Duodenal mucosa (tissue), 2 donors: ENCODE measurements around the gene SLC38A1.
"Not testable (repeated sequence)": the region's sequence is repeated elsewhere in the genome, so short reads cannot be mapped to it uniquely, and the experiment has no call there.

Experiments
- H3K27ac ChIP-seq: one replicate; pipeline ENCODE4 v1.7.0; 2013; ENCODE audit warnings: low read depth, low read length
- H3K27me3 ChIP-seq, 2 donors: one replicate each; pipeline ENCODE4 v1.7.0; 2013; ENCODE audit warnings: low read length in 2 of 2, control low read depth in 1 of 2; ENCODE audit not compliant: insufficient read depth in 2 of 2, control insufficient read depth in 1 of 2
- H3K36me3 ChIP-seq, 2 donors: one replicate each; pipeline ENCODE4 v1.7.0; 2013; ENCODE audit warnings: low read length in 2 of 2, control low read depth in 1 of 2; ENCODE audit not compliant: insufficient read depth in 2 of 2, control insufficient read depth in 1 of 2
- H3K4me1 ChIP-seq, 2 donors: one replicate each; pipeline ENCODE4 v1.7.0; 2013; ENCODE audit warnings: low read length in 2 of 2, control low read depth in 1 of 2; ENCODE audit not compliant: insufficient read depth in 2 of 2, control insufficient read depth in 1 of 2
- H3K4me3 ChIP-seq, 2 donors: one replicate each; pipeline ENCODE4 v1.7.0; 2013; ENCODE audit warnings: low read length in 2 of 2, low read depth in 1 of 2
- H3K9ac ChIP-seq, 2 donors: one replicate each; pipeline ENCODE4 v1.7.0; 2013; ENCODE audit warnings: low read length in 2 of 2, low read depth in 1 of 2
- H3K9me3 ChIP-seq, 2 donors: one replicate each; pipeline ENCODE4 v1.7.0; 2013; ENCODE audit warnings: low read length in 2 of 2, control low read depth in 1 of 2; ENCODE audit not compliant: control insufficient read depth in 1 of 2

SLC38A1 gene

DNA sequence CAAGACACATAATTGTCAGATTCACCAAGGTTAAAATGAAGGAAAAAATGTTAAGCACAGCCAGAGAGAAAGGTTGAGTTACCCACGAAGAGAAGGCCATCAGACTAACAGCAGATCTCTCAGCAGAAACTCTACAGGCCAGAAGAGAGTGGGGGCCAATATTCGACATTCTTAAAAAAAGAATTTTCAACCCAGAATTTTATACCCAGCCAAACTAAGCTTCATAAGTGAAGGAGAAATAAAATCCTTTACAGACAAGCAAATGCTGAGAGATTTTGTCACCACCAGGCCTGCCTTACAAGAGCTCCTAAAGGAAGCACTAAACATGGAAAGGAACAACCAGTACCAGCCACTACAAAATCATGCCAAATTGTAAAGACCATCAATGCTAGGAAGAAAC is 16.3 kb upstream of the SLC38A1 start:
- H3K4me3 ChIP-seq, H3K36me3 ChIP-seq, H3K27ac ChIP-seq, H3K27me3 ChIP-seq, H3K9ac ChIP-seq, H3K4me1 ChIP-seq: not testable (repeated sequence)
- peaks cover 10 to 25% of the 10 kb centered on the region in 2 donors for H3K9me3 ChIP-seq

DNA sequence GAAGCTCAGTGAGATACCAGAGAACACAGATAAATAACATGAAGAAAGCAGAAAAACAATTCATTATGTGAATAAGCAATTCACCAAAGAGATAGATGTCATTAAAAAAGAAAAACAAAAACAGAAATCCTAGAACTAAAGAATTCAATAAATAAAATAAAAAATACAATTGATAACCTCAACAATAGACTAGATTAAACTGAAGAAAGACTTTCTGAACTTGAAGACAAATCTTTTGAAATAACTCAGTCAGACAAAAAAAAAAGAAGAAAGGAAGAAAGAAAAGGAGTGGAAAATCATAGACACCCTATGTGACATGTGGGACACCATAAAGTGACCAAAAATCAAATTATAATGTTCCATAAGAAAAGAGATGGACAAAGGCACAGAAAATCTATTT is 14.0 kb upstream of the SLC38A1 start:
- Histone ChIP-seq H3K9ac (no peak overlapping the region), H3K9me3 (peaks cover 10 to 25% of the 10 kb centered on the region in 2 donors), H3K27me3 (no peaks in the 10 kb centered on the region), H3K36me3 (no peaks in the 10 kb centered on the region), H3K4me3 (no peak overlapping the region), H3K27ac (no peak overlapping the region), H3K4me1 (no peaks in the 10 kb centered on the region)

DNA sequence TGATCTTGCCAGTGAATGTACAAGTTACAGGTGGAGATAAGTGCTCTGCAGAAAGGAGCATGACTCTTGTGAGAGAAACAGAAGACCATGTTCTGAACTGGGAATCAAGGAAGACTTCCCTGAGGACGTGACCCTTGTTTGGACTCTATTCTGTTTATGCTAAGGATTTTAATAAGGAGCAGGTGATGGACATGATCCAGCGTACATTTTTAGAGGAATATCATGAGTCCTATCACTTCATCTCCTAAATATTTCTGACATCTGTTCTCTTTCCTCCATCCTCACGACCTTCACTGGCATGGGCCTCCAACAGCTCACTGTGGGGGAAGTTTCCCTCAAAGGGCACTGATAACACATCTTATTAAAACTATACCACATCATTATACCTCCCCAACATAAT is 7.9 kb upstream of the SLC38A1 start:
- Histone ChIP-seq H3K27me3 (no peaks in the 10 kb centered on the region), H3K36me3 (no peaks in the 10 kb centered on the region), H3K4me3 (no peak overlapping the region), H3K9me3 (no peaks in the 10 kb centered on the region), H3K4me1 (no peaks in the 10 kb centered on the region), H3K9ac (no peak overlapping the region), H3K27ac (no peak overlapping the region)

DNA sequence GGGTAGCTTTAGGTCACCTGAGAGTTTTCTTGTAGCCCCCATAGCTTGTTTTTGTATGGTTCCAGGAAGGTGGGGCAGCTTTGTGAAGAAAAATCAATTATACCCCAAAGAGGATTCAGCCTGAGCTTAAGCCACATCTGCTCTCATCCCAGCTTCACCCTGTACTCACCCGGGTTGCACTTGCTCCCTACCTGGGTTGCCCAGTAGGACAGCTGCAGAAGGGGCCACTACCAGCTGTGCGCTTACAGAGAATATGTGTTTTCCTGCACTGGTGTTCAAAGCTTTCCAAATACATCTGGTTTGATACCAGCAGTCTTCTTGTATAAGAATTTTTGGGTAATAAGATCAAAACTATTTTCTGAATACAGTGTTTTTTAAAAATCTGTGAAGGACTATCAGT is 3.0 kb upstream of the SLC38A1 start:
- no peak overlapping the region for H3K9ac ChIP-seq
- H3K36me3 ChIP-seq = no peaks in the 10 kb centered on the region
- H3K27me3 ChIP-seq = no peaks in the 10 kb centered on the region
- no peak overlapping the region for H3K27ac ChIP-seq
- H3K4me1 ChIP-seq = no peaks in the 10 kb centered on the region
- H3K4me3 ChIP-seq = no peak overlapping the region
- no peaks in the 10 kb centered on the region for H3K9me3 ChIP-seq

DNA sequence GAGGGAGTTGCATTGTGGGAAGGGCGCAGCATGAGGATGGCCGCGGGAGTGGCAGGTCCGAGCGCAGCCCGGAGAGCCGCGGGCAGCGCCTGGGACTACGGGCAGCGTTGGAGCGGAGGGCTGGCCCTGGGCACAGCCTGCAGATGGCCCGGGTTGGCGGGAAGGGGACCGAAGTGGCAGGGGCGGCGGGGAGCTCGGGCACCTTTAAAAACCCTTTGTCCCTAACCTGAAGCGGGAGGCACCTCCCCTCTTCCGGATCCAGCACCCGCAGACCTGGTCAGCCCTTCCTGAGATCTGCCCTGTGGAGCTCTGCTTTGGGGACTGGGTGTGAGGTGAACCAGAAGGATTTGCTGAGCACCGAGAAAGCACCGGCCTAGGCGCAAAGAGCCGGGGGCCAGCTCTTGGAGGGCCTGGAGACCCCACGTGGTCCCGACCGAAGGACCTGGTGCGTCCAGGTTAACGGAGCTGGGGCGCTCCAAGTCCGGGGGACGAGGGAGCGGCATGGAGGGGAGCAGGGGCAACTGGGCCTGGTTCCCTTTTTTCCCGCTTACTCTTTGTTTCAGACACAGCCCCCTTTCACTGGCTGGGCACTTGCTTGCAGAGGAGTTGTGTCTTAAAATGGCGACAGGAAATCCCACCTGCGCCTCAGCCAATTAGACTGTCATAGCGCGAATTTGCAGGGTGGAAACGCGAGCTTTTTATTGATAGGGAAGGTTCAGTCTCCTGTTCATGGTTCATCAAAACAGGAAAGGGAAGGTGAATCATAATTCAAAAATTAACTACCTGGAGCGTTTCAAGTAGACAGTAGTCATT is 792 bp upstream of the SLC38A1 start:
- H3K9me3 ChIP-seq = no peaks in the 10 kb centered on the region
- peaks cover 0 to 18% of the 10 kb centered on the region in 2 donors for H3K4me1 ChIP-seq
- H3K27me3 ChIP-seq = no peaks in the 10 kb centered on the region
- no peaks in the 10 kb centered on the region for H3K36me3 ChIP-seq
- H3K27ac ChIP-seq = peak overlapping the region; percentile 90
- peak overlapping the region; percentile 87 to 88 for H3K9ac ChIP-seq
- peak overlapping the region; percentile 93 for H3K4me3 ChIP-seq

DNA sequence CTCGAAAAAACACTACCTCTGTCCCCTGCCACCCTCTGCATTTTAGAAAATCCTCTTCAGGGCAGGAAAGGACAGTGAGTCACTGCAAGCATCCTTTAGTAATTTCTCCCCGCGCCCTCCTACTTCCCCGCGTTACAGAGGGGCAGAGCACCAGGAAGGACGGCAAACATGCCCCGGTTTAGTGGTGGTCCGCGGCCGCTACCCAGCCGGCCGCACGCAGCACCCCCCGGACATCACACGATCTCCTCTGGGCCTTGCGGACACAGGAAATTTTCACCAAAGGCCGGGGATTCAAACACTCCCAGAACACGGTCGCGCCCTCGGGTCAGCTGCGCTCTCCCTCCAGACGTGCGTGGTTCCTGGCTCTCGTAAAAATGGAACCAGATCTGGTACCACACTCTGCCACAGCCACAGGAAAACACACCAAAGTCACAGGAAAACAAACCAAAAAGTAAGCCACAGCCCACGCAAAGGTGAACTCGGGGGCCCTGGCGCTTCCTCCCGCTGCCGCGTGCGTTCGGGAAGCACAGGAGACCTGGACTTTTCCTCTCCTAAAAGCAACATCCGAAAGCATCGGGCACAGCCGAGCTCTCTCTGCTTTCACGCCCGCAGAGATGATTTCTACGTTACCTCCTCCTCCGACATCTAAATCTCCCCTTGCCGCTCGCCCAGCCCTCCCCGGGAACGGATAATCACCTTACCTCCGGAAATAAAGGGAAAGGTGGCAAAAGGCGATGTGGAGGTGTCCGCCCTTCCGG is 839 bp downstream of the SLC38A1 start:
- Histone ChIP-seq H3K9ac (peak overlapping the region; percentile 87 to 88), H3K9me3 (no peaks in the 10 kb centered on the region), H3K36me3 (no peaks in the 10 kb centered on the region), H3K4me1 (peaks cover 0 to 20% of the 10 kb centered on the region in 2 donors), H3K27ac (peak overlapping the region; percentile 90), H3K27me3 (no peaks in the 10 kb centered on the region), H3K4me3 (peak overlapping the region; percentile 93)

DNA sequence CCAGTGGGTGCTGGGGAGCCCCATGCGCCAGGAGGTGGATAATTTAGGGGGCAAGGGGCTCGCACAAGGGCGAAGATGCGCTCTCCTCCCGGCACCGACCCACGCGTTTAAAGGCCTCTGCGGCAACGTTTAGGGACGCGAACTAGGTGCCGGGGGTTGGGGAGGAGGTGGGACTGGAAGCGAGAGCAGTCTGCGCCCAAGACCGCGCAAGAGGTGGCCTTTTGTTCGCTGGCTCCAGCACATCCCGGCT is 1.3 kb downstream of the SLC38A1 start:
- Histone ChIP-seq H3K9me3 (no peaks in the 10 kb centered on the region), H3K9ac (peak overlapping the region; percentile 87 to 88), H3K27me3 (no peaks in the 10 kb centered on the region), H3K4me3 (peak overlapping the region; percentile 93), H3K36me3 (no peaks in the 10 kb centered on the region), H3K4me1 (peaks cover 0 to 23% of the 10 kb centered on the region in 2 donors), H3K27ac (peak overlapping the region; percentile 90)

DNA sequence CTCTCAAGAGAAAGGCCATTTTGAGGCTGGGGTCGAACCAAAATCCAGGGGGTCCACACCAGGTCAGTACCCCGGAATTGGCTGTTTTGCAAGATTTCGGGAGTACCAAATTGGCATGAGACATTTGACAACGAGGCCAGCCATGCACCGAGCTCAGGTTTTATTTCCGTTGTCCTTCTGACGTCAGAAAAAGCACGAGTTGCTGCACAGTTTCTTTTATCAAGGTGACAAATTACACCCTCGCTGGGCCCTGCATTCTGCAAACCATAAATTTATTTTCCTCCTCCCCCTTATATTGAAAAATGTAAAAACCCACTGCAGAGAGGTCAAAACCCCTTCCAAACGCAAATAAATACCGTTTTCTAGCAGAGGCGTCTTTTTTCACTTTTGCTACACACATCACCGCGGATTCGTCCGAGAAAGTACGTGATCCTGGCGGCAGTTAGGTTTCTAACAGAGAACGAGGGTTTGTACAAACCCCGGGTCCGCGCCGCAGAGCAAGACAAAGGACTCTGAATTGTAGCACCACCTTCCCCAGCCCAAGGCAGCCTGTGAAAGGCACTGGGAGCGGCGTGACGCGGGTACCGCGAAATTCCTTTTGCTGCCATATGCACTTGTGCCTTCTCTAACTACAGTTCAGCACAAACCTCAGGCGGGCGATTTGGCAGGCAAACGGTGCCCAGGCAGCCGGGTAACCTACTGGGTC is 1.8 kb downstream of the SLC38A1 start:
- peak overlapping the region; percentile 87 to 88 for H3K9ac ChIP-seq
- H3K4me3 ChIP-seq = peak overlapping the region; percentile 93
- H3K27ac ChIP-seq = peak overlapping the region; percentile 90
- peaks cover 0 to 23% of the 10 kb centered on the region in 2 donors for H3K4me1 ChIP-seq
- H3K27me3 ChIP-seq = no peaks in the 10 kb centered on the region
- no peaks in the 10 kb centered on the region for H3K9me3 ChIP-seq
- no peaks in the 10 kb centered on the region for H3K36me3 ChIP-seq

DNA sequence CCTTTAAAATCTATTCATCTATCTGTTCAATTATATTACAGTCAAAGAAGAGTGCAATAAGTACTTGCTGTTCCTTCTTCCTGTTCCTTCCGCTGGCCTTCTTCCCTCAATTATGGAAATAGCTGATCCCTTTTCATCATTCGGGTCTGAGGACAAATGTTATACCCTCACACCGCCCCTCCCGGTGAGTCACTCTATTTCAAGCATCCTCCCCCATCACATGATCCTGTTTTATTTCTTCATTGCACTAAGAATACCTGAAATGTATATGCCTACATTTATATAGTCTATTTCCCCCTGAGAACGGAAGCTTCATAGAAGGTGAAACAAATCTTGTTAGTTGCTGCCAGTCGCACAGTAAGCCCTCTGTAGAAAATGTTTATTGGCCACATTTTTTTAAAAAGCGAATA is 2.5 kb downstream of the SLC38A1 start:
- Histone ChIP-seq H3K9me3 (no peaks in the 10 kb centered on the region), H3K36me3 (no peaks in the 10 kb centered on the region), H3K9ac (peak overlapping the region; percentile 87 to 88), H3K27me3 (no peaks in the 10 kb centered on the region), H3K4me3 (peak overlapping the region; percentile 93), H3K4me1 (peaks cover 0 to 23% of the 10 kb centered on the region in 2 donors), H3K27ac (no peak overlapping the region)

DNA sequence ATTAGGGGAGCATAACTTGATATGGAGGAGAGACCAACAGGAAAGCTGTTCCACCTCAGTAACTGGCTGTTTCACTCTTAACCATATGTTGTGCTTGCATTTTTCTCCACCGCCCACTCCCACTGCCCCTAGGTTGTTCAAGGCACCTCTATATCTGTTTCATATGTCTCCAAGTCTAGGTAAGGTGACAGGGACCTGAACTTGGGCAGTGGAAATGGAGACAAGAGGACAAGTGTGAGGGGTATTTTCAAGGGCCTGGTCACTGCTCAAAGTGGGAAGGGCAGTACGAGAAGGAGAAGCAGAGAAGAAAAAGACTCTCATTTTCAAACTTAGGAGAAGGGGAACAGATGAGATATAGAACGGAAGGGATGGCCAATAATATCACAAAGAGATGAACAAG is 3.1 kb downstream of the SLC38A1 start:
- H3K9me3 ChIP-seq = no peaks in the 10 kb centered on the region
- H3K36me3 ChIP-seq = no peaks in the 10 kb centered on the region
- peaks cover 4 to 27% of the 10 kb centered on the region in 2 donors for H3K4me1 ChIP-seq
- no peak overlapping the region for H3K27ac ChIP-seq
- H3K4me3 ChIP-seq = peak overlapping the region in 1 of 2 donors; percentile 93
- no peaks in the 10 kb centered on the region for H3K27me3 ChIP-seq
- H3K9ac ChIP-seq = peak overlapping the region in 1 of 2 donors; percentile 87
